SK-N-MC (cell line): ENCODE results near the gene FBXL16.
A peak's percentile ranks its signal among the peaks of the same experiment; 100 is the strongest.

Experiments used
- DNase-seq: peaks from one replicate; pipeline ENCODE4 v3.0.0-alpha.2; 2011; ENCODE audit warnings: low read depth, low spot score
- H3K27ac ChIP-seq: fragments of 200-600 bp; sonication (generic); 2 replicates; pipeline ENCODE4 v1.5.1; 2016; ENCODE audit warnings: mixed run types
- H3K36me3 ChIP-seq: fragments of 200-600 bp; sonication (generic); 2 replicates; pipeline ENCODE4 v1.6.1; 2017; ENCODE audit warnings: antibody characterized with exemption, low read length, mixed read lengths; ENCODE audit not compliant: insufficient read depth
- H3K4me3 ChIP-seq: fragments of 200-600 bp; sonication (generic); 2 replicates; pipeline ENCODE4 v1.5.1; 2016
- H3K9ac ChIP-seq: fragments of 200-600 bp; sonication (generic); 2 replicates; pipeline ENCODE4 v1.8.0; 2017; ENCODE audit warnings: mixed run types, mixed read lengths; ENCODE audit not compliant: insufficient read length
- H3K9me3 ChIP-seq: fragments of 200-600 bp; sonication (generic); 2 replicates; pipeline ENCODE4 v1.6.1; 2017; ENCODE audit warnings: low read depth, mild to moderate bottlenecking, antibody characterized with exemption, low read length, moderate library complexity, mixed read lengths
- EZH2 ChIP-seq: fragments of 200-600 bp; sonication (generic); IDR thresholded peaks from one replicate; pipeline ENCODE4 v1.6.1; 2017; ENCODE audit warnings: antibody characterized with exemption
- FOXP2 ChIP-seq: optimal IDR thresholded peaks from 2 replicates; pipeline ENCODE3; 2011; ENCODE audit warnings: mild to moderate bottlenecking, moderate library complexity; ENCODE audit not compliant: insufficient read depth; ENCODE audit errors: extremely low read length, control extremely low read depth
- POLR2AphosphoS5 ChIP-seq: IDR thresholded peaks from 2 replicates; pipeline ENCODE4 v1.6.1; 2012; ENCODE audit warnings: mild to moderate bottlenecking, low read depth, low read length, borderline replicate concordance

Gene FBXL16

DNA sequence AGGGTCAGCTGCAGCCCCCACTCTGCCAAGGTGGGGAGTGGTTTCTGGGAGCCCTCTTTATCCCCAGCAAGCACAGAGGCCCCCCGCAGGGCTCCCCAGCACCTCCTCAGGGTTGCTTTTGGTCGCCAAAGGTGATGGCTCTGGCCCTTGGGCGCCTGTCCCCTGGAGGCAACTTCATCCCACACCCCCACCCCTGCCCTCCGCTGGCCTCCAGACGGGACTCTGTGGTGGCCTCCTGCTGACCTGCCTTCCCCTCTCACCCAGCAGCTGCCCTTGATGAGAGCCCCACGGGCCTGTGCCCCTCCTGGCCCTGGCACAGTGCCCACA is 45.5 kb downstream of the FBXL16 start:
- TF ChIP-seq POLR2AphosphoS5: no peak
- no peak for TF ChIP-seq EZH2
- no peak for TF ChIP-seq FOXP2
- Histone ChIP-seq H3K4me3 (no peak overlapping the region), H3K36me3 (no peaks in the 10 kb centered on the region; the same call in 1 of the 2 replicates), H3K9ac (no peak overlapping the region), H3K27ac (no peak overlapping the region), H3K9me3 (no peaks in the 10 kb centered on the region)
- no peak for DNase-seq

DNA sequence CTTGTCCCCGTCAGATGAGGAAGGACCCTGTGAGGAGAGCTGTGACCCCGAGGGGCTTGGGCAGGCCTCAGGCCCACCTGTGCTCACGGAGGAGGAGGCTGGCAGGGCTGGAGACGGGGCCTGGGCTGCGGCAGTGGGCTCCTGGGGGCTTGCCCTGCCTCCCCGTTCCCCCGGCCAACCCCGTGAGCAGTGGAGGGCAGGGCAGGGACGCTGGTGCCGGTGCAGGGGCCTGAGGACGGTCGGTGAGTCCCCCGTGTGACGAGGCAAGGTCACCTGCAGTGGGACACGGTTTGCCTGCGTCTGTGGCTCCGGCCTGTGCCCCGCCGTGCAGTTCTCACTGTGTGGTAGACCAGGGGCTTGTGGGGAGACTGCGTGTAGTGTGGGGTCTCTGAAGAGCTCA is 46.0 kb downstream of the FBXL16 start:
- Histone ChIP-seq H3K36me3 (no peaks in the 10 kb centered on the region; the same call in 1 of the 2 replicates), H3K9ac (no peak overlapping the region)

DNA sequence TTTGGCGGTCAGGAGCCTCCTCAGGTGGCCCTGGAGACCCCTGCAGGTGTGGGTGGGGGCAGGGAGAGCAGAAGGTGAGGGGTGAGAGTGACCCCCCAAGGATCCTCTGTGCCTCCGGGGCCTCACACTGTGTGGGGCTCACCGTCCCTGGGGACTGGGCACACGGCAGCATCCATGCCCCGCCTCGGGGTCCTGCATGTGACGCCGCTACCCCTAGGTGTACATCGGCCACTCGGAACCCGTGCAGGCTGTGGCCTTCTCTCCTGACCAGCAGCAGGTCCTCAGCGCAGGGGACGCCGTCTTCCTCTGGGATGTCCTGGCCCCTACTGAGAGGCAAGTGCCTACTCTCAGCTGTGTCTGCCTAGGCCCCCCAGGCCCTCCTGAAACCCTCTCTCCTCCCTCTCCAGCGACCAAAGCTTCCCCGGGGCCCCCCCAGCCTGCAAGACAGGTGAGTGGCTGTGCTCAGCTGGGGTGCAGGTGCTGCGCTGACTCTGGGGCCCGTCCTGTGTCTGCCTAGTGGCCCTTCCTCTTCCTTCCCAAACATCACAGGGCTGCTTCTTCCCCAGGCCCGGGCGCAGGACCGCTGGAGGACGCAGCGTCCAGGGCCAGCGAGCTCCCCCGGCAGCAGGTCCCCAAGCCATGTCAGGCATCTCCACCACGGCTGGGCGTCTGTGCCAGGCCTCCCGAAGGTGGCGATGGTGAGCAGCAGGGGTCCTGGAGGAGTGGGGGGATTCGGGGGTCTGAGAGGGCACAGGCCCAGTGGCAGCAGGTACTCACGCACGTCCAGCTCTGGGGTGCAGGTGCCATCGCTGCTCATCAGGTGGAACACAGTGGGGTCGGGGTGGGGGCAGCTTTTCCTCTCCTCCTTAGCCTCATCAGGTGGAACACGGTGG is 46.7 kb downstream of the FBXL16 start:
- DNase-seq: no peak
- Histone ChIP-seq H3K9ac (no peak overlapping the region), H3K27ac (no peak overlapping the region), H3K9me3 (no peaks in the 10 kb centered on the region), H3K4me3 (no peak overlapping the region), H3K36me3 (no peaks in the 10 kb centered on the region; the same call in 1 of the 2 replicates)
- no peak for TF ChIP-seq EZH2

More for the DNA sequence above, 46.0 kb downstream of the FBXL16 start:
- TF ChIP-seq POLR2AphosphoS5: no peak
- no peak for TF ChIP-seq FOXP2
- no peak for TF ChIP-seq EZH2
- no peak for DNase-seq
- Histone ChIP-seq H3K9me3 (no peaks in the 10 kb centered on the region), H3K4me3 (no peak overlapping the region), H3K27ac (no peak overlapping the region)

DNA sequence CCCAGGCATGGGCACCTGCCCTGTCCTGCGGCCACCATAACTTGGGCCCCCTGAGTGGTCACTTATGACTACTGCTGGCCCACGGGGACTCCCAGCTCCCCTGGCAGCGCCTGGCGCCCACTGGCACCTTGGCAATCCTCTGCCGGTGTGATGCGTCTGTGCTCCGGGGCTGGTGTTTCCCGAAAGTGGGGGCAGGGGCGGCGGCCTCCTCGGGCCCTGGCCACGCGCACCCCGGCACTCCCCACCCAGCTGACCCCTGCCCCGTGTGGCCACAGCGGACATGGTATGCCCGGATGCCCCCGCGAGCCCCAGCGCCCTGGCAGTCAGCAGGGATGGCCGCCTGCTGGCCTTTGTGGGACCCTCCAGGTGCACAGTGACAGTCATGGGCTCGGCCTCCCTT is 48.1 kb downstream of the FBXL16 start:
- Histone ChIP-seq H3K36me3 (no peaks in the 10 kb centered on the region; the same call in 1 of the 2 replicates), H3K9ac (no peak overlapping the region), H3K9me3 (no peaks in the 10 kb centered on the region), H3K4me3 (no peak overlapping the region), H3K27ac (no peak overlapping the region)
- no peak for TF ChIP-seq FOXP2
- no peak for TF ChIP-seq EZH2
- no peak for TF ChIP-seq POLR2AphosphoS5
- DNase-seq: no peak

DNA sequence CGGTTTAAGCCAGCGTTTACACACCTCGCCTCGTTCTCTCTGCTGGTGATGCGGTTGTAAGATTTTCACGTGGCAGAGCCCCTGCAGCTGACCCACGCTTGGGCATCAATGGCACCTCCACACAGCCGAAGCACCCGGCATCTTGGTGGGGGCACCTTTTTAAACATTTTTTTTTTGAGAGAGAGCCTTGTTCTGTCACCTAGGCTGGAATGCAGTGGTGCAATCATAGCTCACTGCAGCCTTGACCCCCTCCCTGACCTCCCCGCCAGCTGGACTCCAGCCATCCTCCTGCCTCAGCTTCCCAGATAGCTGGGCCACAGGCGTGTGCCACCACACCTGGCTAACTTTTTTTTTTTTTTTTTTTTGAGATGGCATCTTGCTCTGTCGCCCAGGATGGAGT is 51.6 kb downstream of the FBXL16 start:
- no peak for TF ChIP-seq EZH2
- TF ChIP-seq FOXP2: no peak
- no peak for TF ChIP-seq POLR2AphosphoS5
- Histone ChIP-seq H3K36me3 (no peaks in the 10 kb centered on the region; the same call in 1 of the 2 replicates), H3K9me3 (no peaks in the 10 kb centered on the region), H3K9ac (no peak overlapping the region), H3K4me3 (no peak overlapping the region), H3K27ac (no peak overlapping the region)
- no peak for DNase-seq

DNA sequence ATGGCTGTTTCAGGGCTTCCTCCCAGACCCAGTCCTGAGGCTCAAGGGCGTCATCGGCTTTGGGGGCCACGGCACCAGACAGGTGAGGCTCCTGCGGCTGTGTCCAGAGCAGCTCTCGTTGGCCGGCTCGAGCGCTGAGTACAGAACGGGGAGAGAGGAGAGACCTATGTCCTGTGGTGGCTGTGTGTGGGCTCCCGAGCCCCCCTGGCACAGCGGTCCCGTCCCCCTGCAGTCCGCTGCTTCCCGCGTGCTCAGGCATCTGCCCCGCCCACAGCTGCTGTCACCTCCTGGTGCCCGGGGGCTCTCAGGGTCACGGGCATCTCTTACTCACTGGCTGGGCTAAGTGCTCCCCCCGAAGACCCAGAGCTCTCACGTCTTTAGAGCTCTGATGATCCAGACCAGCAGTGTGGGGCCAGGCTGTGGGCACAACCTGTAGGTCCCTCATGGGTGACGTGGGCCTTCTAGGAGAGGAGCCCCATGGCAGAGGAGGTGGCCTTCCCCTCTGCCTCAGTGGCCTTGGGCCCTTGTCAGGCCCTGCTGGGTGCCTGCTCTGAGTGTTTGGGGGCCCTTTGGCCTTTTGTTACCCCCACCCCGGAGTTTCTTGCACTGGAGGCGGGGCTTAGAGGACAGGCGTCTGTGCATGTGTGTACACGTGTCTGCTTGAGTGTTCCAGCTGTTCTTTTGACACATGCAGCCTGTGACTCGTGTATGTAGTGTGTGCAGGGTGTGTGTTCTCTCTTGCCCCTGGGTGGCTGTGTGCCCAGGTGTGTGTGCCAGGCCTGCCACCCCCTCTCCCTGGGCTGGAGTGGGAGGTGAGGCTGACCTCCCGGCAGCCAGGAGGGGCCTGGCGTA is 52.9 kb downstream of the FBXL16 start:
- TF ChIP-seq EZH2 (no peak), POLR2AphosphoS5 (no peak), FOXP2 (no peak)
- Histone ChIP-seq H3K36me3 (no peaks in the 10 kb centered on the region; the same call in 1 of the 2 replicates), H3K9me3 (no peaks in the 10 kb centered on the region), H3K27ac (no peak overlapping the region), H3K4me3 (no peak overlapping the region), H3K9ac (no peak overlapping the region)
- no peak for DNase-seq

DNA sequence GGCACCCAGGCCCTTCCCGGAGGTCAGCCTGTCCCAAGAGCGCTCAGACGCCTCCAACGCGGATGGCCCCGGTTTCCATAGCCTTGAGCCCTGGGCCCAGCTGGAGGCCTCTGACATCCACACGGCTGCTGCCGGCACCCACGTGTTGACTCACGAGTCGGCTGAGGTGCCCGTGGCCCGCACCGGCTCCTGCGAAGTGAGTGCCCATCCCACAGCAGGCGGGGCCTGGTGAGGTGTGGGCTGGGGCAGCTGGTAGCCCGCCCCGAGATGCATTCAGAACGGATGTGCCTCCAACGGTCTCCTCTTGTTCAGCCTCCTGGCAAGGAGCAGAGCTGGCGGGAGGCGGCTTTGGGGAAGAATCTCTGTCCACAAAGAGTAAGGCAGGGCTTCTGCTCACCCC is 53.8 kb downstream of the FBXL16 start:
- Histone ChIP-seq H3K9ac (no peak overlapping the region), H3K27ac (no peak overlapping the region), H3K9me3 (no peaks in the 10 kb centered on the region), H3K4me3 (no peak overlapping the region), H3K36me3 (no peaks in the 10 kb centered on the region; the same call in 1 of the 2 replicates)
- no peak for DNase-seq
- no peak for TF ChIP-seq POLR2AphosphoS5
- no peak for TF ChIP-seq FOXP2
- no peak for TF ChIP-seq EZH2

DNA sequence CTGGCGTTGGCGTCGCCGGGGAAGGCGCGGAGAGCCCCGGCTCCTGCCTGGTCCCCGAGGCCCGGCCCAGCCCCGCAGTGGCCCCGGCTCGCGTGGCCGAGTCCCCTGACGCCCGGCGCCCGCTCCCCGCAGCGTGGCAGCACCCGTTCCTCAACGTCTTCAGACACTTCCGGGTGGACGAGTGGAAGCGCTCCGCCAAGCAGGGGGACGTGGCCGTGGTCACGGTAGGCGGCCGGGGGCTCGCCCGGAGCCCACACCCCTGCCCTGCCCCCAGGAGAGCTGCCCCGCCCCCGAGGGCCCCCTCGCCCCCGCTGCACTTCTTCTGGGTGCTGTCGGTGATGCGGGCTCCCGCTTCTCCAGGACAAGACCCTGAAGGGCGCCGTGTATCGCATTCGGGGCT is 56.0 kb downstream of the FBXL16 start:
- Histone ChIP-seq H3K36me3 (no peaks in the 10 kb centered on the region), H3K9ac (peak overlapping the region; percentile 96), H3K4me3 (peak overlapping the region; percentile 91), H3K27ac (no peak overlapping the region), H3K9me3 (no peaks in the 10 kb centered on the region)
- no peak for TF ChIP-seq EZH2
- no peak for TF ChIP-seq FOXP2
- no peak for TF ChIP-seq POLR2AphosphoS5
- no peak for DNase-seq
